ENCODE measurements around the gene KIF26A.

DNA sequence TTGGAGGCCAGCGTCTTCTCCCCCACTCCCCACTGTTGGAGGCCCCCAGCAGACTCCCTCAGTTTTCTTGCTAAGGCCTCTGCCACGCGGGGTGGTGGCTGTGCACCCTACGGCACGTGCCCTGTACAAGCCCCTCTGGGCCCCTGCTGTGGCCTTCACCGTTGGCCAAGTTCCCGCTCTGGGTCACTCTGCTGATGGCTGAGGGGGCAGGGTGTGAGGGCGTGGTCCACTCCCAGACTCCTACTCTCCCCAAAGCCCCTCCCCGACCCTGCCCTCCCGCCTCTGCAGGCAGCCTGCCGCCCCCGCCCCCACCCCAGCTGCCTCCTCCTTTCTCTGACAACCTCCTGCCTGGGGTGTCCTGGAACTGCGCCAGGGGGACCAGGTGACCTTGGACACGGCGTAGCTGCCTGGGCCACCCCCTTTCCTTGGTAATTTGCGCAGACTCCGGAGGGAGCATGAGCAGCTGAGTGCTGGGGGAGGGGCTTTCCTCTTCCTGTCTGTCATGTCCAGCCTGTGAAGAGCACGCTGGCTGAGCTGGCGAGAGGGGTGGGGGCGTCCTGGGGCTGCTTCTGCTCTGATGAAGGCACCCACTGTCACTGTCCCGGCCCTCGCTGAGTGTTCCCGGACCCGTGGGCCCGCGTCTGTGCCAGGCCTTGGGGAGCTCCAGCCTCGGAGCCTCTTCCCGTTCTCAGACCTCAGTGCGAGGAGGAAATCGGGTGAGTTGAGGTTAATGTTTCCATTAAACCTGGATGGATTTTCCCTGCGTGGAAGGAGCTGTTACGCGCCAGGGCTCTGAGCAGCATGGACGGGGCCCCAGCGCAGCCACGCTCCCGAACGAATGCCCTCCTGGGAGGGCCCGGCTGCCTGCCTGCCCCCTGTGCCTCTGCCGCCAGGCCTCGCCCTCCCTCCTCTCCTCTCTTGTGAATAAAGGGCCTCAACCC lies 85.0 kb downstream of the KIF26A start:
- TF ChIP-seq POLR2AphosphoS5 (IDR thresholded peaks at IDR 0.05) (no peak), POLR2A (IDR thresholded peaks at IDR 0.05) (no peak)
- TF ChIP-seq, protein P1, sequence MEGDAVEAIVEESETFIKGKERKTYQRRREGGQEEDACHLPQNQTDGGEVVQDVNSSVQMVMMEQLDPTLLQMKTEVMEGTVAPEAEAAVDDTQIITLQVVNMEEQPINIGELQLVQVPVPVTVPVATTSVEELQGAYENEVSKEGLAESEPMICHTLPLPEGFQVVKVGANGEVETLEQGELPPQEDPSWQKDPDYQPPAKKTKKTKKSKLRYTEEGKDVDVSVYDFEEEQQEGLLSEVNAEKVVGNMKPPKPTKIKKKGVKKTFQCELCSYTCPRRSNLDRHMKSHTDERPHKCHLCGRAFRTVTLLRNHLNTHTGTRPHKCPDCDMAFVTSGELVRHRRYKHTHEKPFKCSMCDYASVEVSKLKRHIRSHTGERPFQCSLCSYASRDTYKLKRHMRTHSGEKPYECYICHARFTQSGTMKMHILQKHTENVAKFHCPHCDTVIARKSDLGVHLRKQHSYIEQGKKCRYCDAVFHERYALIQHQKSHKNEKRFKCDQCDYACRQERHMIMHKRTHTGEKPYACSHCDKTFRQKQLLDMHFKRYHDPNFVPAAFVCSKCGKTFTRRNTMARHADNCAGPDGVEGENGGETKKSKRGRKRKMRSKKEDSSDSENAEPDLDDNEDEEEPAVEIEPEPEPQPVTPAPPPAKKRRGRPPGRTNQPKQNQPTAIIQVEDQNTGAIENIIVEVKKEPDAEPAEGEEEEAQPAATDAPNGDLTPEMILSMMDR (IDR thresholded peaks at IDR 0.05), result no peak

Measured in prostate gland (tissue), 2 donors.